ENCODE data around the gene LRRC15. TPM values are rescaled to one million over a fixed set of nuclear protein-coding genes. Genes with fewer than 3 reads are reported as not detected.

LRRC15 gene
- total RNA-seq, result 0.06 TPM in 1 of 2 replicates, not detected in the other
- polyA plus RNA-seq, result 0.02 TPM in 1 of 2 replicates, not detected in the other

DNA sequence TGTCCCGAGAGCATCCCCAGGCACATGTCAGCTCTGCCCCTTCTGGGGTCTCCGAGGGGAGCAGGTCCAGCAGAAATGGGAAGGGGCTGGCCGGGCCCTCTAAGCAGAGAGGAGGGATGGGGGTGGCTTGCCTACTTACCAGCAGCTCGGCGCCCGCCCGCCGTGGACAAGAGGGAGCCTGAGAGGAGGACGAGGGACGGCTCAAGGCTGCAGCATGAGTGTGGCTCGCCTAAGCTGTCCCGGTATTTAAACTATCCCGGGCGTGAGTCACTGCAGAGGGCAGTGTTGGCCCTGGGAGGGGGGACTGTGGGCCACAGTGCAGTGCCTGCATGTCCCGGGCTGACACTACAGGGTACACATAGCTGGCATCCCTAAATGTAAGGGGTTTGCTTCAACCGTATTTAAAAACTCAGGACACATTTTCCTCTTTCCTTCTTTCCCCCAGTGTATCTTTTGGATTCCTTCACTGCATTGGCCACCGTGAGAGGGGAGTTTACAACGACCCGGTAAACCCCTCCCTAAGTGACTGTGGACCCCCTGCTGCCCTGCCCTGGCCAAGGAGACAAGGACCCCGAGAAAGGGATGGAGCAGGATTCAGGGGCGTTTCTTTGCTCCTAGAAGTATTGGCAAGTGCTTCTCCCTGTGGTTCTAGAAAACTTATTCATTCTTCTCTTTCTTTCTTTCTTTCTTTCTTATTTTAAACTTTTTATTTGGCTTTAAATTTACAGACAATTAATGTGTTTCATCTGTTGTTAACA, at the start of gene LRRC15:
Gene LRRC15 (minus strand): TSS at position 222 of the 758 bp plus-strand sequence. CDS start 8,700 bp downstream, outside the sequence.
- TF ChIP-seq, protein P1, sequence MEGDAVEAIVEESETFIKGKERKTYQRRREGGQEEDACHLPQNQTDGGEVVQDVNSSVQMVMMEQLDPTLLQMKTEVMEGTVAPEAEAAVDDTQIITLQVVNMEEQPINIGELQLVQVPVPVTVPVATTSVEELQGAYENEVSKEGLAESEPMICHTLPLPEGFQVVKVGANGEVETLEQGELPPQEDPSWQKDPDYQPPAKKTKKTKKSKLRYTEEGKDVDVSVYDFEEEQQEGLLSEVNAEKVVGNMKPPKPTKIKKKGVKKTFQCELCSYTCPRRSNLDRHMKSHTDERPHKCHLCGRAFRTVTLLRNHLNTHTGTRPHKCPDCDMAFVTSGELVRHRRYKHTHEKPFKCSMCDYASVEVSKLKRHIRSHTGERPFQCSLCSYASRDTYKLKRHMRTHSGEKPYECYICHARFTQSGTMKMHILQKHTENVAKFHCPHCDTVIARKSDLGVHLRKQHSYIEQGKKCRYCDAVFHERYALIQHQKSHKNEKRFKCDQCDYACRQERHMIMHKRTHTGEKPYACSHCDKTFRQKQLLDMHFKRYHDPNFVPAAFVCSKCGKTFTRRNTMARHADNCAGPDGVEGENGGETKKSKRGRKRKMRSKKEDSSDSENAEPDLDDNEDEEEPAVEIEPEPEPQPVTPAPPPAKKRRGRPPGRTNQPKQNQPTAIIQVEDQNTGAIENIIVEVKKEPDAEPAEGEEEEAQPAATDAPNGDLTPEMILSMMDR (IDR thresholded peaks at IDR 0.05; ENCODE audit: low read depth, low read length), result no peak
- DNase-seq (ENCODE audit: low read depth in 1 of 2, low spot score in 1 of 2), result peak; percentile 41 to 43
- Histone ChIP-seq H3K27me3 (peaks cover 10% of the 10 kb centered on the region), H3K4me1 (ENCODE audit: low read depth) (peaks cover 5% of the 10 kb centered on the region), H3K9me3 (ENCODE audit: low read depth) (no peaks in the 10 kb centered on the region), H3K4me3 (no peak within 1 kb of the TSS), H3K36me3 (no peaks in the 10 kb centered on the region), H3K27ac (no peak within 1 kb of the TSS)

DNA sequence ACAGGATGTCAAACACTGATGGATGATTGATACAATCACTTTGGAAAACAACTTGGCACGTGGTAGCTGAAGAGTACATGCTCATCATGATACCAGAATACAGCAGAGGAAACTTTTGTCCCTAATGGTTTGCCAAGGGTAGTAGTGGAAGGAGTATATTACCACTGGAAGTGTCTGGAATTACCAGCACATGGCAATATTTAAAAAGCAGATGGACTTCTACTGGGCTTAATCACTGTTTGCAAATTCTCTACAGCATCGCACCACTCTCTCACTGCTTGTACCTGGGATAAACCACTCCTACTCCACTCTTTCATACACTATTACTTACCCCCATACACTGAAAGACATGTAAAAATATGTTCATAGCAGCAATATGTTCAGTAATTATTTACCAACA, 49.1 kb upstream of the LRRC15 start:
- no peak for DNase-seq (ENCODE audit: low read depth in 1 of 2, low spot score in 1 of 2)
- no peak overlapping the region for H3K27ac ChIP-seq
- TF ChIP-seq, protein P1 (IDR thresholded peaks at IDR 0.05; ENCODE audit: low read depth, low read length), result no peak
- no peaks in the 10 kb centered on the region for H3K27me3 ChIP-seq
- H3K9me3 ChIP-seq (ENCODE audit: low read depth), result no peaks in the 10 kb centered on the region
- H3K4me3 ChIP-seq, result no peak overlapping the region
- peaks cover 27% of the 10 kb centered on the region for H3K36me3 ChIP-seq
- H3K4me1 ChIP-seq (ENCODE audit: low read depth), result peaks cover 10% of the 10 kb centered on the region

DNA sequence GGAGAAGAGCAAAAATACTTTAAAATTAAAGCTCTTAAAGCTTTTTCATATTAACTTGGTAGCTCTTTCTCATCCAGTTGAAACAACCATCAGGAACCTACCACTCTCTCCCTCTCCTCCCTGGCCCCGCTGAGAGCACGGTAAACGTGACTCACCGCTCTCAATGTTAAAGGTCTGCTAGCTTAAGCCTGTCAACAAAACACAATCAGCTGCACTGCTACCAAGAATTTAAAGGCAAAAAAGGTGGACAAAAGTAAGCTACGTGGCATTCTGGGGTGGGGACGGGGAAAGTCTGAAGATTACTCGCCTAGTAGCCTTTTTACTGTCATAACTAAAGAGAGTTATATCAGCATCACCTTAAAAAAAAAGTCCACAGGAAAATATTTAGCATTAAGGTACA, 37.9 kb upstream of the LRRC15 start:
- peaks cover 39% of the 10 kb centered on the region for H3K36me3 ChIP-seq
- no peaks in the 10 kb centered on the region for H3K27me3 ChIP-seq
- TF ChIP-seq, protein P1 (IDR thresholded peaks at IDR 0.05; ENCODE audit: low read depth, low read length), result no peak

DNA sequence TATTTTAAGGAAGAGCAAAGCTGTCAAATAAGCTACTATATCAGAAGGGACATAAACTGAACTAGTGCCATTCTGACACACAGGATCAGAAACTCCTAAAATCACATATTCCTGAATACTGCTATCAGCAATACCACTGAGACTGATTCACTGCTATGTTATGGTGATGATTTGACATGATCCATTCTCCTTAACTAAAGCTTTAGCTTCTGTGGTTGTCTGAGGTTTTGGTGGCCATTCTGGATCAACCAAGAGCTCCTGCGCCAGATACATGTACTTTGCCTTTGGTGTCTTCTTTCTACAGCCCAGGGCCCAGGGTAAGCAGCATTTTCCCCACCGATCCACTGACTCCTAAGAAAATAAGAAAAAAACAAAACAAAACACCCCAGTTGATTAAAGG, 36.2 kb upstream of the LRRC15 start:
- no peak overlapping the region for H3K4me3 ChIP-seq
- H3K27ac ChIP-seq, result no peak overlapping the region
- H3K4me1 ChIP-seq (ENCODE audit: low read depth), result peaks cover 4% of the 10 kb centered on the region
- no peaks in the 10 kb centered on the region for H3K9me3 ChIP-seq (ENCODE audit: low read depth)
- TF ChIP-seq, protein P1 (IDR thresholded peaks at IDR 0.05; ENCODE audit: low read depth, low read length), result no peak
- H3K36me3 ChIP-seq, result peaks cover 30% of the 10 kb centered on the region
- no peaks in the 10 kb centered on the region for H3K27me3 ChIP-seq
- DNase-seq (ENCODE audit: low read depth in 1 of 2, low spot score in 1 of 2), result no peak

More for the DNA sequence above, 37.9 kb upstream of the LRRC15 start:
- peak in 1 of 2 donors; percentile 47 for DNase-seq (ENCODE audit: low read depth in 1 of 2, low spot score in 1 of 2)
- Histone ChIP-seq H3K4me1 (ENCODE audit: low read depth) (peaks cover 4% of the 10 kb centered on the region), H3K4me3 (no peak overlapping the region), H3K9me3 (ENCODE audit: low read depth) (no peaks in the 10 kb centered on the region), H3K27ac (peak overlapping the region; percentile 33)

DNA sequence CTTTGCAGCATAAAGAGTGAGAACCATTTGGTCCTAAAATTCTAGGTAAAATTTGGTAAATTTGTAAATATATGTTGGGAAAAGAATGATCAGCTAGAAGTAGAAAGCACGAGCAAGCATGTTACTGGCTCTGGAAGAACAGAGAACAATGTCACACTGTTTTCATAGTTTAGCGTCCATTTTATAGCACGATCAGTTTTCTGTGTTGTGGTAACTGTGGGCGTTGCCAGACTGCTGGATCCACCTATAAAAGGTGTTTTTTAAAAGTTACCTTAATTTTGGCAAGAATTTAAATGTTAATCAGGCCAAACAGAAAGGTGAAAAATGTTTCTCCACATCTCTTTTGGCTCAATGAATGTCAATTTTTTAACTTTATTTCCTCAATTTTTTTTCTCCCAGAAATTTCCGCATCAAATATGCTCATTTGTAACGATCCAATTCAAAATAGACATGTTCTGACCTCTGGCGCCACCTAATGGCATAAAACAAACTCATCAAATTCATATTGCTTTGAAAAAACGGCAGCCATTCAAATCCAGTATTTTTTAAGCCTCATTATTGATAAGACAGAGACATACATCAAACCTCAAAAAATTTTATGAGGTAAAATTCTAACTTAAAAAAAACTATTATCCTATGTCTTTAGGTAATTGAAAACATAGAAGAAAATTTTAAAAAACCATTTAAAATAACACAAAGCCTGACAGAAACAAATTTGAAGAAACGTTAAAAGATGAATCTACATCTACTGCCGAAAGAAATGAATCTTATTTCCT, 35.0 kb upstream of the LRRC15 start:
- no peak overlapping the region for H3K27ac ChIP-seq
- no peaks in the 10 kb centered on the region for H3K27me3 ChIP-seq
- no peak overlapping the region for H3K4me3 ChIP-seq
- DNase-seq (ENCODE audit: low read depth in 1 of 2, low spot score in 1 of 2), result peak; percentile 63 to 75
- TF ChIP-seq, protein P1 (IDR thresholded peaks at IDR 0.05; ENCODE audit: low read depth, low read length), result peak; percentile 62
- H3K9me3 ChIP-seq (ENCODE audit: low read depth), result no peaks in the 10 kb centered on the region
- peaks cover 30% of the 10 kb centered on the region for H3K36me3 ChIP-seq
- H3K4me1 ChIP-seq (ENCODE audit: low read depth), result peaks cover 4% of the 10 kb centered on the region
